Measurements from ENCODE around the gene AKR1C8.
"Not testable (repeated sequence)": the region's sequence is repeated elsewhere in the genome, so short reads cannot be mapped to it uniquely, and the experiment has no call there.

The AKR1C8 gene

DNA sequence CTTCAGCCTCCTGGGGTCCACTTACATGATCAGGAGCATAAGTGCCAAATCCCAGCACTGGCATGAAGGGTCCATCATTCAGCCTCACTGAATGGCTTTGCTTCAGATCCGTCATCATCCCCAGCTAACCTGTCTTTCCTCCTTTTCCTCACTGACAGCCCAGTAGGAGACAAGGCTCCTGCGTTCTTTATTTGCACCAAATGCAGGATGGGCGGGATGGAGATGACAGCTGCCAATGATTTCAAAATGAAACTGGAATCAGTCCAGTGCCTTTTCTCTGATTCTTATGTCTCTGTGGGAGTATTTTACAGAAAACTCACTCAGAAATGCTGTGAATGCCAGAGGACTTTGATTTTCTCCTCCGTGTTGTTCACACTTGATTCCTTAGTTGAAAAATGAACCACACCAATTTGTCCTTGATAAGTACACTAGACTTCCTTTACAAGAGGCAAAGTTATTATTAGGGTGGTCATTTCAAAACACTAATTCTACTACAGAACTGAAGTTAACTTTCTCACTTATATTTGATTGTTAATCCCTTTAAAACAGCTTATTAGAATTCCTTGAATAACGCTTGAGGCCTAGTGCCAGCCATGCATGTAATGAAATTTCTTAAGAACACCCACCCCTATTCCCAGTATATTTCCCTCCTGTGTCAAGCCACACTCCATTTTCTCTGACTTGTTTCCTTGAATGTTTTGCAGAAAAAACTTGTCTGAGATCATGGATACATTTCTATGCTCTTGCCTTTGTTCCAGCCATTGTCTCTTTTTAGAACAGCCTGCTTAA lies at the start of gene AKR1C8:
Gene AKR1C8, minus strand, starts transcription at position 164 of the 789 bp plus-strand sequence. Its CDS starts 46 bp downstream, at position 118.
- no peak for DNase-seq (ENCODE audit: low read depth, low spot score)
- H3K4me3 ChIP-seq (ENCODE audit: low read depth, low read length), result no peak within 1 kb of the TSS
- ChIA-PET CTCF (interaction anchor here (0.7 kb wide), 1 partner anchor 88 kb away, joined by 4 read pairs; no protein-coding TSS in a partner anchor), POLR2A (no interaction called here)
- TF ChIP-seq, protein P1, sequence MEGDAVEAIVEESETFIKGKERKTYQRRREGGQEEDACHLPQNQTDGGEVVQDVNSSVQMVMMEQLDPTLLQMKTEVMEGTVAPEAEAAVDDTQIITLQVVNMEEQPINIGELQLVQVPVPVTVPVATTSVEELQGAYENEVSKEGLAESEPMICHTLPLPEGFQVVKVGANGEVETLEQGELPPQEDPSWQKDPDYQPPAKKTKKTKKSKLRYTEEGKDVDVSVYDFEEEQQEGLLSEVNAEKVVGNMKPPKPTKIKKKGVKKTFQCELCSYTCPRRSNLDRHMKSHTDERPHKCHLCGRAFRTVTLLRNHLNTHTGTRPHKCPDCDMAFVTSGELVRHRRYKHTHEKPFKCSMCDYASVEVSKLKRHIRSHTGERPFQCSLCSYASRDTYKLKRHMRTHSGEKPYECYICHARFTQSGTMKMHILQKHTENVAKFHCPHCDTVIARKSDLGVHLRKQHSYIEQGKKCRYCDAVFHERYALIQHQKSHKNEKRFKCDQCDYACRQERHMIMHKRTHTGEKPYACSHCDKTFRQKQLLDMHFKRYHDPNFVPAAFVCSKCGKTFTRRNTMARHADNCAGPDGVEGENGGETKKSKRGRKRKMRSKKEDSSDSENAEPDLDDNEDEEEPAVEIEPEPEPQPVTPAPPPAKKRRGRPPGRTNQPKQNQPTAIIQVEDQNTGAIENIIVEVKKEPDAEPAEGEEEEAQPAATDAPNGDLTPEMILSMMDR (IDR thresholded peaks at IDR 0.05; ENCODE audit: insufficient read depth, low read length, missing control alignments), result no peak

- TF ChIP-seq, protein P1 (IDR thresholded peaks at IDR 0.05; ENCODE audit: insufficient read depth, low read length, missing control alignments), result no peak
- DNase-seq (ENCODE audit: low read depth, low spot score), result no peak
- ChIA-PET CTCF (interaction anchor here (1.0 kb wide), 1 partner anchor 384 kb away, joined by 3 read pairs; no protein-coding TSS in a partner anchor), POLR2A (no interaction called here)
- no peak overlapping the region for H3K4me3 ChIP-seq (ENCODE audit: low read depth, low read length)
Measured at GRCh38 chr10:5234106-5234860, 49.3 kb upstream of the AKR1C8 start.

GRCh38 chr10:5233324-5233723 lies 48.4 kb upstream of the AKR1C8 start:
- POLR2A ChIA-PET, result no interaction called here
- no peak overlapping the region for H3K4me3 ChIP-seq (ENCODE audit: low read depth, low read length)
- CTCF ChIA-PET, result interaction anchor here (1.0 kb wide), 1 partner anchor 383 kb away, joined by 3 read pairs; no protein-coding TSS in a partner anchor
- DNase-seq (ENCODE audit: low read depth, low spot score), result no peak
- TF ChIP-seq, protein P1 (IDR thresholded peaks at IDR 0.05; ENCODE audit: insufficient read depth, low read length, missing control alignments), result no peak

DNA sequence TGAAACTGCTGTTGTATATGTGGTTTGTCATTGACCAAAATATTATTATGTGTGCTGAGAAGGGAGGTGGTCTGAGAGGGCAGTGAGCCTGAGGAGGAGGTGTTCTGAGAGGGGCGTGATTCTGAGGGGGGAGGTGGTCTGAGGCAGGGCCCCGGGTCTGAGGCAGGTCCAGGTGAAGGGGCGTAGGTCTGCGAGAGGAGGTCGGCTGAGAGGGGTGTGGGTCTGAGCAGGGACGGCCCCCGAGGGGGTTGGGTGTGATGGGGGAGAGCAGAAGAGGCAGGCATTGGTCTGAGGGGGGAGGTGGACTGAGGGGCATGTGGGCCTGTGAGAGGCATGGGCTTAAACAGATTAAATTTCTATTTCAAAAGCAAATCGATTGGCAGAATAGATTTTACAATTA lies 44.1 kb upstream of the AKR1C8 start:
- ChIA-PET CTCF (no interaction called here), POLR2A (no interaction called here)
- TF ChIP-seq, protein P1 (IDR thresholded peaks at IDR 0.05; ENCODE audit: insufficient read depth, low read length, missing control alignments), result no peak
- no peak overlapping the region for H3K4me3 ChIP-seq (ENCODE audit: low read depth, low read length)
- DNase-seq (ENCODE audit: low read depth, low spot score), result no peak

- H3K4me3 ChIP-seq (ENCODE audit: low read depth, low read length); CTCF ChIA-PET; DNase-seq (ENCODE audit: low read depth, low spot score); POLR2A ChIA-PET: not testable (repeated sequence)
Measured at GRCh38 chr10:5222942-5223341, 38.0 kb upstream of the AKR1C8 start.

DNA sequence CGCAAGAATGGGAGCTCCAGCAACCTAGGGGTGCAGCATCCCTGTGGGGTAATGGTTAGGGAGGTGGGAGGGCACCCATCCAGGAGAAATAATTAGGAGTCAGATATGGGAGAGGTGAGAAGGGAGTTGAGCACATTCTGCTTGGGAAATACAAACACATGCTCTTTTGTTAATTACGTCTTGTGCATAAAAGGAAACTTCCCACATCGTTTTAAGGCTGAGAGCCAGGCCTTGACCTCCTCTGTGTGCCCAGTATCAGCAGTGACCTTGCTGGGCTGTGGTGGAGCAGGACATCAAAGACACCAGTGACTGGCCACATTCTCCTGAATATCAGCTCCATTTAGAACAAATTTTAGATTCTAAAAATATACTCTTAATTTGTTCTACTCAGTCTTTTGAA lies 34.3 kb upstream of the AKR1C8 start:
- H3K4me3 ChIP-seq (ENCODE audit: low read depth, low read length), result no peak overlapping the region
- ChIA-PET CTCF (no interaction called here), POLR2A (no interaction called here)
- no peak for DNase-seq (ENCODE audit: low read depth, low spot score)
- TF ChIP-seq, protein P1 (IDR thresholded peaks at IDR 0.05; ENCODE audit: insufficient read depth, low read length, missing control alignments), result no peak

Measured in AG04449 (cell line).